ENCODE data around the gene FAM9C.

DNA sequence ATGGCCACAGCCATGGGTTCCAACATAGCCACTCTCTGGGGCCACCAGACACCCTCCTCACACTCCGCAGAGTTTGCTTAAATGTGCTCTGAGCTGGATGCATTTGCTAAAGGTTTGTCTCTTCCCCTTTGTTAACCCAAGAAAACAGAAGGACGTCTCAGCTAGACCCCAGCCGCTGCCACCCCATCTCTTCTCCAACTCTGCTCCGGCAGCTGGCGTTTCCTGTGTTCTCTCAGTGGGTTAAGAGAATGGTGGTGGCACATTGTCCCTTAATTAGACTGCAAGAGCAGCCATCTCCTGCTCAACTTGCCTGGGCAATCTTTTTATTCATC is 43.7 kb upstream of the FAM9C start:
- TF ChIP-seq, protein P1, sequence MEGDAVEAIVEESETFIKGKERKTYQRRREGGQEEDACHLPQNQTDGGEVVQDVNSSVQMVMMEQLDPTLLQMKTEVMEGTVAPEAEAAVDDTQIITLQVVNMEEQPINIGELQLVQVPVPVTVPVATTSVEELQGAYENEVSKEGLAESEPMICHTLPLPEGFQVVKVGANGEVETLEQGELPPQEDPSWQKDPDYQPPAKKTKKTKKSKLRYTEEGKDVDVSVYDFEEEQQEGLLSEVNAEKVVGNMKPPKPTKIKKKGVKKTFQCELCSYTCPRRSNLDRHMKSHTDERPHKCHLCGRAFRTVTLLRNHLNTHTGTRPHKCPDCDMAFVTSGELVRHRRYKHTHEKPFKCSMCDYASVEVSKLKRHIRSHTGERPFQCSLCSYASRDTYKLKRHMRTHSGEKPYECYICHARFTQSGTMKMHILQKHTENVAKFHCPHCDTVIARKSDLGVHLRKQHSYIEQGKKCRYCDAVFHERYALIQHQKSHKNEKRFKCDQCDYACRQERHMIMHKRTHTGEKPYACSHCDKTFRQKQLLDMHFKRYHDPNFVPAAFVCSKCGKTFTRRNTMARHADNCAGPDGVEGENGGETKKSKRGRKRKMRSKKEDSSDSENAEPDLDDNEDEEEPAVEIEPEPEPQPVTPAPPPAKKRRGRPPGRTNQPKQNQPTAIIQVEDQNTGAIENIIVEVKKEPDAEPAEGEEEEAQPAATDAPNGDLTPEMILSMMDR (IDR thresholded peaks at IDR 0.05; ENCODE audit: insufficient read depth, low read length, poor library complexity, severe bottlenecking), result no peak
- no peak for TF ChIP-seq EZH2phosphoT487 (conservative IDR thresholded peaks at IDR 0.05; ENCODE audit: low read length)
